Right ventricle myocardium superior (tissue), 1 donor: ENCODE data around the gene GRIA1. TPM values are rescaled to one million over a fixed set of nuclear protein-coding genes. Genes with fewer than 3 reads are reported as not detected.

ENCODE experiments used
- ATAC-seq: fragments of 200-7000 bp; cut with Tn5 transposase; one replicate; pipeline ENCODE4 v1.9.1; 2020; ENCODE audit warnings: mild to moderate bottlenecking; ENCODE audit not compliant: poor library complexity
- DNase-seq: peaks from one replicate; pipeline ENCODE4 v3.0.0-alpha.2; 2020
- intact Hi-C: fragments of 100-400 bp; cut with DNase I; formaldehyde crosslinking; loops from one replicate; pipeline ENCODE4 v1.11.2; 2022
- total RNA-seq: library from RNA; stranded (reverse); fragmentation: NEBNext Ultra II Directional; extraction: Animal tissue kit (Norgen Biotek cat#: 25700); gene quantifications from one replicate; pipeline ENCODE4 v1.2.1, GENCODE V29; 2021
- donor health status: DM: no; HTN: yes; CAD: no; lungs with severe emphysema.

Gene GRIA1
- total RNA-seq, 1 donor from 2014 or later: 0.05 TPM

GRCh38 chr5:153584126-153584959 is 93.9 kb downstream of the GRIA1 start:
- ATAC-seq: no peak
- intact Hi-C loops: no loop called here
- DNase-seq: no peak

DNA sequence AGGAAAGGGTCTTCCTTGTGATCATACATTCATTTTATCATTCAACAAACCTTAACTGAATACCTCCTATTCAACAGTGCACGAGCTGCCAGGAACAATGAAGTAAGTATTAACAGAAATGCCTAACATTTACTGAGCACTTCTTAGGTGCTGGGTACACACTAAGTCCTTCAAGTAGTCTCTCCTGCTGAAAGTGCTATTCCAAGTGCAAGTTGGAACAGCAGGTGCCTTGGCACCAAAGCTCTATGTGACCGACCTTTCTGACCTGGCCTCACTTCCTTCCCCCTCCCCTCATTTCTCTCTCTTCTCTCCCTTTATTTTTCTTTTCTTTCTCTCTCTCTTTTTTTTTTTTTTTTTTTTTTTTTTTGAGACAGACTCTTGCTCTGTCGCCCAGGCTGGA is 94.5 kb downstream of the GRIA1 start:
- intact Hi-C loops: no loop called here
- ATAC-seq: no peak
- DNase-seq: no peak

DNA sequence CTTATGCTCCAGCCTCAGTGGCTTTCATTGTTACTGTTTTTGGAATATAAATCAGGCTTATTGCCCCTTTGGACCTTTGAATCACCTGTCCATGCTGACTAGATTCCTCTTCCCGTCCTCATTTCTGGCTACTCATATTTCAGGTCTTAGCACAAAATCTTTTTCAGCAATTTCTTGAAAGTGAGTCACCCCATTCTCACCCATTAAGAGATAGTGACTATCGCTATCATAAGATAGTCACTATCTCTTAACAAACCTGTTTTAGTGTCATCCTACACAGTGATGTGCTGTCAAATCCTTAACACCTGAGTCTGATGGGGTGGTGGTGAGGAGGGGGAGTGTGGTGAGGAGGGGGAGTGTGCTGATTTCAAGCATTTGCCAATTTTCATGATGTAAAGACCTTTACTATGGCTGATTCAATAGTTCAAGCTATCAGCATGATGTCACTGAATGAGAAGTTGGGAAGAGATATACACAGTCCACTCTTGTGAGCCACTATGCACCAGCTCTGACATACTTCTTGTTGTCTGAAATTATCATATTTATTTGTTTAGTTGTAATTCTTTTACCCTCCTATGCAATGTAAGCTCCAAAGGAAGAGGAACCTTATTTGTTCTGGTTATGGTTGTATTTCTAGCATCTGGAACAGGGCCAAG is 95.3 kb downstream of the GRIA1 start:
- intact Hi-C loops: no loop called here
- DNase-seq: no peak
- no peak for ATAC-seq

GRCh38 chr5:153592081-153592480 is 101.6 kb downstream of the GRIA1 start:
- intact Hi-C loops: no loop called here
- no peak for ATAC-seq

GRCh38 chr5:153594785-153595184 is 104.3 kb downstream of the GRIA1 start:
- no peak for DNase-seq
- no peak for ATAC-seq
- intact Hi-C loops: no loop called here

More at GRCh38 chr5:153592081-153592480, 101.6 kb downstream of the GRIA1 start:
- DNase-seq: no peak

GRCh38 chr5:153598099-153598498 is 107.6 kb downstream of the GRIA1 start:
- intact Hi-C loops: no loop called here
- ATAC-seq (no peak), DNase-seq (no peak)

GRCh38 chr5:153601377-153601776 is 110.9 kb downstream of the GRIA1 start:
- no peak for DNase-seq
- no peak for ATAC-seq
- intact Hi-C loops: no loop called here

DNA sequence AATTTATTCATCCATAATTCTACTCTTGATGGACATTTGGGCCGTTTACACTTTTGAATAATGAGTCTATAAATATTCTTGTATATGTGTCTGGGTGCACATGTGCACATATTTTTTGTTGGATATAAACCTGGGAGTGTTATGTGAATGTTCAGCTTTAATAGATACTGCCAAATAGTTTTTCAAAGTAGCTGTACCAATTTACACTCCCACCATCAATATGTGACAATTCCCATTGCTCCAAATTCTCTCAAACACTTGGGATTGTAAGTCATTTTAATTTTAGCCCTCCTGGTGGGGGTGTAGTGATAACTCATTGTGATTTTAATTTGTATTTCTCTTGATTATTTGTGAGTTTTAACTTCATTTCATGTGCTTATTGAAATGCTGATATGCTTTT is 114.9 kb downstream of the GRIA1 start:
- ATAC-seq (no peak), DNase-seq (no peak)
- intact Hi-C loops: no loop called here

- ATAC-seq (no peak), DNase-seq (no peak)
- intact Hi-C loops: no loop called here
These were observed 119.5 kb downstream of the GRIA1 start for GRCh38 chr5:153610009-153610408.

- DNase-seq: no peak
- ATAC-seq: no peak
- intact Hi-C loops: no loop called here
These were observed 120.3 kb downstream of the GRIA1 start for GRCh38 chr5:153610811-153611210.

- intact Hi-C loops: no loop called here
- no peak for ATAC-seq
These were observed 122.7 kb downstream of the GRIA1 start for GRCh38 chr5:153613144-153613543.

GRCh38 chr5:153613672-153614071 is 123.2 kb downstream of the GRIA1 start:
- no peak for ATAC-seq
- DNase-seq: no peak
- intact Hi-C loops: no loop called here

More at GRCh38 chr5:153613144-153613543, 122.7 kb downstream of the GRIA1 start:
- no peak for DNase-seq

- intact Hi-C loops: no loop called here
- ATAC-seq: no peak
- no peak for DNase-seq
These were observed 126.7 kb downstream of the GRIA1 start for GRCh38 chr5:153617190-153617589.

DNA sequence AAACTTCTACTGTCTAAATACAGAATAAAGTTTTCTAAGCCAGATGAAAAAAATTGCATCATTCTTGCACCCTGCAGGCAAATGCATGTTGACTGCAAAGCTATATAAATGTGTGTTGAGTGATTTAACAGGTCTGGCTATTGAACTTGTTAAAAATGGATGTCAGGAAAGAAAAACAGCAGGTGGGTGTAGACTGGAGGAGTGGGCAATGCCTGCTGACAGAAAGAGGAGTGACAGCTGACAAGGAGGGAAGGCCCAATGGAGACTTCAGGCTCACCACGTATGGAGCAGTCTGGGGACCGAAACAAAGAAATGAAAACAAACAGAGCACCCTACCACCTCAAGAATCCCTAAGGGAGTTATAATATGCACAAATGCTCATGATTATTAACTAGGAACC is 127.8 kb downstream of the GRIA1 start:
- intact Hi-C loops: no loop called here
- ATAC-seq (no peak), DNase-seq (no peak)

GRCh38 chr5:153618867-153619266 is 128.4 kb downstream of the GRIA1 start:
- intact Hi-C loops: no loop called here
- no peak for ATAC-seq
- DNase-seq: no peak

GRCh38 chr5:153619771-153620170 is 129.3 kb downstream of the GRIA1 start:
- ATAC-seq (no peak), DNase-seq (no peak)
- intact Hi-C loops: no loop called here

- ATAC-seq (no peak), DNase-seq (no peak)
- intact Hi-C loops: no loop called here
These were observed 132.7 kb downstream of the GRIA1 start for GRCh38 chr5:153623124-153623523.

DNA sequence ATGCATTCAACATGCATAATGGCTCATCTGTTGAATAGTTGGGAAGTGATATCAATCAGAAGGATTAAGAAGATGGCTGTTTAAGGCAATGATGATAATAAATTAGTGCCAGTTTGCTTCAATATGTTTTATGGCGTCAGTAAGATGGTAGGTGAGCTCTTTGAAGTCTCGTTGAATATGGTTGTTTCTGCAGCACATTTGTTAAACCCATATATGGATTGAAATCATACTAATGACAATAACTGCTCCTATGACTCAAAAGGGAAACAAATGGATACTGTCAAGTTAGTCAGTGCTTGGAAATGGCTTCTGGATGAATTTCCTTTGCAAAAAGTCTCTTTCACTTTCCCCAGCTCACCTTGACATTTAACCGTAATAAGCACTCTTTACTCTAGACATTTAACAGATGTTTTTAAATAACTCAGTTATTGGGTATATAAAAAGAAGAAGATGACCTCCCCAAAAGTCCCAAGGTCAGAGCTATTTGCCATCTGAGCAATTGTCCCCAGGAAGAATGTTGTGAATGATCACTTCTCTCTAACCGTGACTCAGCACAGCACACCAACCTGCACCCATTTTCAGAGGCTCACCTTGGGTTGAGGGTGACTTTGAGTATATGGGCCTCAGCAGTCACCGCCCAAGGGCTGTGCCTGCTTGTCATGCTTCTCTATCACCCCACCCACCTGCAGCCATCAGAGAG is 133.4 kb downstream of the GRIA1 start:
- DNase-seq (no peak), ATAC-seq (no peak)
- intact Hi-C loops: no loop called here

DNA sequence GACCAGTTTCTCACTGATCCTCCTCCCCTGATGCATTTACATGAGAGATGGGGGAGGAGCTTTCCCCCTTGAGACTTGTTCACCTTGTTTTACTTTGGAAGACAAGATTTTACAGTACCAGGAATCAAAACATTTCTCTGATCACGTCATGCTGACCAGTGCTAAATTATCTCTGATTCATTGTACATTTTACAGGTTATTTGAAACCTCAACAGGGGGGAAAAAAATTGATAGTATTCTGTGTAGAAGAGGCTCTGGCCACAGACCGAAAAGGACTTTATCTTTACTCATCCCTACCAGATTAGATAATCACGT is 133.9 kb downstream of the GRIA1 start:
- ATAC-seq (no peak), DNase-seq (no peak)
- intact Hi-C loops: no loop called here

DNA sequence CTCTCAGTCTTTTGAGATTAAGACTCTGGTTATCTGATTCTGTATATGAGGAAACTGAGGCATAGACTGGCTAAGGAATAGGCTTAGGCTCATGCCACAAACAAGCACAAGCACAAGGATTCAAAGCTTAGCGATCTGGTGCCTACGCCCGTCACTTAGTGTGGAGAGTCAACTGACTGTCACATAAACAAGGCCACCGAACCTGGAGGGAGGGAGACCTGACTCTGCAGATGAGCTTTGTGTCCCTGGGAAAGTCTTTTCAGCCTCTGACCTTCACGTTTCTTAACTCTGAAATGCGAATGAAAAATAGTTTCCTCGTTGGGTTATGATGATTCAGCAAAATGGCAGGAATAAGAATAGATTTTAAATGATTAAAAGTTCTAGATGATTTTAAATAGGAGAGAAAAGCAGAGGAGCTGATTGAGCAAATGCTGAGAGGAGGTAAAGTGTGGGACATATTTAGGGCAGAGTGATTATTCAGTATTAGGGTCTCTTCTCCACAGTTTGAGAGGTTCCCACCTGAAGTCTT is 135.4 kb downstream of the GRIA1 start:
- DNase-seq (no peak), ATAC-seq (no peak)
- intact Hi-C loops: no loop called here
